Motor neuron (in vitro differentiated cells): Measurements from ENCODE around the gene MORN3. TPM values are rescaled to one million over a fixed set of nuclear protein-coding genes. Genes with fewer than 3 reads are reported as not detected.
"Not testable (repeated sequence)": the region's sequence is repeated elsewhere in the genome, so short reads cannot be mapped to it uniquely, and the experiment has no call there.

Experiments
- ATAC-seq, 8 experiments: fragments of 200-7000 bp; cut with Tn5 transposase; replicated peaks in 6 of 8; 2 replicates each; pipeline ENCODE4 v1.8.0; 2021; ENCODE audit warnings: mild to moderate bottlenecking in 8 of 8, moderate library complexity in 8 of 8
- H3K27ac ChIP-seq, 2 donors: fragments of 250-450 bp; sonication (Bioruptor Pico); 2 replicates each; pipeline ENCODE4 v1.9.0; 2021; ENCODE audit warnings: antibody characterized with exemption in 2 of 2, mild to moderate bottlenecking in 2 of 2, moderate library complexity in 1 of 2
- H3K4me1 ChIP-seq, 2 donors: fragments of 250-450 bp; sonication (Bioruptor Pico); replicated peaks in 1 of 2; 2 replicates each; pipeline ENCODE4 v1.6.1; 2021; ENCODE audit warnings: antibody characterized with exemption in 2 of 2, mild to moderate bottlenecking in 2 of 2, moderate library complexity in 1 of 2
- H3K4me3 ChIP-seq, 5 donors: fragments of 250-450 bp; sonication (Bioruptor Pico); 2 replicates each; pipeline ENCODE4 v1.9.0; 2021; ENCODE audit warnings: antibody characterized with exemption in 5 of 5, mild to moderate bottlenecking in 5 of 5, moderate library complexity in 4 of 5
- WGBS, 10 experiments: fragments of 450-650 bp; shearing (Covaris generic); methylation state at CpG; one replicate each; pipeline ENCODE4 v1.0.0; 2022; 5-methylcytosine and 5-hydroxymethylcytosine counted together
- in situ Hi-C, 9 experiments: fragments of 400-800 bp; cut with MboI; loops; one replicate each; pipeline ENCODE4 v1.15.0; 2021; ENCODE audit warnings: low sequenced_read_pairs in 9 of 9, low pct_unique_long_range_greater_than_20kb in 2 of 9; ENCODE audit not compliant: unreplicated experiment in 9 of 9
- total RNA-seq, 8 experiments: library from RNA; unstranded; fragments of 300-600 nt; gene quantifications; 2 replicates each; pipeline versions ENCODE4 v1.2.3 to v1.2.4, GENCODE V29; 2022

Gene MORN3
- total RNA-seq, 8 experiments from 2014 or later = 0.25 to 1.9 (median 0.70) TPM

DNA sequence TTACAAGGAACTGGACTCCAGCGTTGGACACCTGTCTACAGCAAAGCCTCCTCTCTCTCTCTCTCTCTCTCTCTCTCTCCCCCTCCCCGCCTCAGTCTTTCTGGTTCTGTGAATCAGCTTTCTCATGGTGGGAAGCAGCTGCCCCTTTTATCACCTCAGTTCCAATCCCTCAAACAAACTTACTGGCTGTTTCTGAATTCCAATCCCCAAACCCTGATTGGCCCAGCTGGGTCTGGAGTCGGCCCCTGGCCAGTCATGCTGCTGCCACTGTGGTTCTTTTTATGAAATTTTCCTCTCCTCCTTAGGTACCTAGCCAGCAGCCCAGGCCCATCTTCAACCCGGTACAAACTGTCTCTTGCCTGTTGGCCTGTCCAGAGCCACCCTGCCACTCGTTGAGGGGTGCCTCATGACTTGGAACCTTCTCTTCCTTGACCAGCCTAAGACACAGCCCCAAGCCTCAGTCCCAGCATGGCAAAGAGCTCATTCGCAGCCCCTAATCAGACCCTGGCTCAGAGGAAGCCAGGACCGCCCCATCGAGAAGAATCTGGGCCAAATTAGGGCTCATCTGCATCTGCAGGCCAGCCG, 9.4 kb upstream of the MORN3 start:
- 33 to 100% (median 55%) methylated on average over 1 to 7 of the region's 9 CpGs; no CpG with 5 or more reads in 2 of the 10 experiments for WGBS, 10 experiments
- in situ Hi-C loops = loop anchor here in 2 of 9 experiments (25.0 kb wide), 1 partner anchor 108 kb away; the partner anchor contains the start of gene RHOF (in 2 of the 2)

DNA sequence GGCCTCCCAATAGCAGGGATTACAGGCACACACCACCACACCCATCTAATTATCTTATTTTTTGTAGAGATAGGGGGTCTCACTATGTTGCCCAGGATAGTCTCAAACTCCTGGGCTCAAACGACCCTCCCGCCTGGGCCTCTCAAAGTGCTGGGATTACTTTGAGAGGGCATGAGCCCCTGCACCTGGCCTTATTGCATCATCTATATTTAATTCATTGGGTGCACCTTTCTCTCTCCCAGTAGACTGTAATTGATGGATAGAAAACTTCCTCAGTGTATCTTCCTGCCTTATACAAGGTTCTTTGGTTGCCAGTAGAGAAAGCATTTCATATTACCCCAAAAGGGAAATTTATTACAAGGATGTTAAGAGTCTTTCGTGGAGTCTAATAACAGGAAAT, 8.9 kb upstream of the MORN3 start:
- no peak overlapping the region for H3K4me3 ChIP-seq
- no peaks in the 10 kb centered on the region for H3K4me1 ChIP-seq
- ATAC-seq = no peak
- 86 to 100% (median 100%) methylated on average over 1 to 3 of the region's 3 CpGs; no CpG with 5 or more reads in 4 of the 10 experiments for WGBS, 10 experiments
- in situ Hi-C loops = loop anchor here in 2 of 9 experiments (25.0 kb wide), 1 partner anchor 109 kb away; the partner anchor contains the start of gene RHOF (in 2 of the 2)
- H3K27ac ChIP-seq = no peak overlapping the region

More for the DNA sequence above, 9.4 kb upstream of the MORN3 start:
- ATAC-seq = peak in 1 of 8 experiments; percentile 6
- H3K4me1 ChIP-seq = no peaks in the 10 kb centered on the region
- no peak overlapping the region for H3K27ac ChIP-seq
- H3K4me3 ChIP-seq = no peak overlapping the region

DNA sequence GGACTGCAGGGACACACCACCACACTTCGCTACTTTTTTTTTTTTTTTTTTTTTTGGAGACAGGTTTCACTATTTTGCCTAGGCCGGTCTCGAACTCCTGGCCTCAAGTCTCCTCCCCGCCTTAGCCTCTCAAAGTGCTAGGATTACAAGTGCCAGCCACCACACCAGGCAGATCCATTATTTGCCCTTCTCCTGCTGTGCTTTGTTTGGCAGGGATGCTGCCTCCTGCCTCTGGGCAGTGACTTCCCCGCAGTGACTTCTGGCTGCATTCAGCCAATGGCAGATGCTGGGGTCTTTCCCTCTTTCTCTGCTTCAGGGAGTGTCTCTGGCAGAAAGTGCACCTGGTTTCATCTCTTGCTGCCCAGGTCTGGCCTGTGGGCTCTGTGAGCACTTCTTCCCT, 6.7 kb upstream of the MORN3 start:
- no peak overlapping the region for H3K27ac ChIP-seq
- H3K4me3 ChIP-seq = no peak overlapping the region
- 78 to 100% (median 96%) methylated on average over 1 to 5 of the region's 5 CpGs; no CpG with 5 or more reads in 1 of the 10 experiments for WGBS, 10 experiments
- ATAC-seq = no peak
- in situ Hi-C loops = loop anchor here in 2 of 9 experiments (25.0 kb wide), 1 partner anchor 111 kb away; the partner anchor contains the start of gene RHOF (in 2 of the 2)
- H3K4me1 ChIP-seq = peaks cover 2 to 7% of the 10 kb centered on the region in 2 donors

DNA sequence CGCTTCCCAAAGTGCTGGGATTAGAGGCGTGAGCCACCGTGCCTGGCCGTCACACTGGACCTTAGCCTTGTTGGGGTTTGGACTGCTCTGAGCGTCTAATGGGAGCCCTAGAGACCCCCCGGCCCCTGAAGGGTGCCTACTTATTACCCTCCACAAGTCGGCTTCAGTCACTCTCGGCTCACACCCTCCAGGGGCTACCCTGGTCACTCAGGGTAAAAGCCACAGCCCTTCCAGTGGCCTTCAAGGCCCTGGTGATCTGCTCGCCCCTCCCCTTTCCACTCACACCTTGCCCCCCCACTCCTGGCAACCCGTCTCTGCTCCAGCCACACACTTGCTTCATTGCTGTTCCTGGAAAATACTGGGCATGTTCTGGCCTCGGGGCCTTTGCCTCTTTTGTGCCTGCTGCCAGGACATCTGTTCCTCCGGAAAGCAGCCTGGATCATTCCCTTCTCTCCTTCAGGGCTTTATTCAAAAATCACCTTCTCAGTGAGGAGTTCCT, 3.6 kb upstream of the MORN3 start:
- Histone ChIP-seq H3K27ac (no peak overlapping the region), H3K4me1 (peaks cover 2 to 7% of the 10 kb centered on the region in 2 donors), H3K4me3 (no peak overlapping the region)
- peak in 7 of 8 experiments; percentile 13 to 84 (median 24) for ATAC-seq
- WGBS, 10 experiments = 0 to 69% (median 60%) methylated on average over 1 to 7 of the region's 12 CpGs; no CpG with 5 or more reads in 3 of the 10 experiments
- in situ Hi-C loops = loop anchor here in 1 of 9 experiments (25.0 kb wide), 1 partner anchor 111 kb away; no protein-coding TSS in a partner anchor

DNA sequence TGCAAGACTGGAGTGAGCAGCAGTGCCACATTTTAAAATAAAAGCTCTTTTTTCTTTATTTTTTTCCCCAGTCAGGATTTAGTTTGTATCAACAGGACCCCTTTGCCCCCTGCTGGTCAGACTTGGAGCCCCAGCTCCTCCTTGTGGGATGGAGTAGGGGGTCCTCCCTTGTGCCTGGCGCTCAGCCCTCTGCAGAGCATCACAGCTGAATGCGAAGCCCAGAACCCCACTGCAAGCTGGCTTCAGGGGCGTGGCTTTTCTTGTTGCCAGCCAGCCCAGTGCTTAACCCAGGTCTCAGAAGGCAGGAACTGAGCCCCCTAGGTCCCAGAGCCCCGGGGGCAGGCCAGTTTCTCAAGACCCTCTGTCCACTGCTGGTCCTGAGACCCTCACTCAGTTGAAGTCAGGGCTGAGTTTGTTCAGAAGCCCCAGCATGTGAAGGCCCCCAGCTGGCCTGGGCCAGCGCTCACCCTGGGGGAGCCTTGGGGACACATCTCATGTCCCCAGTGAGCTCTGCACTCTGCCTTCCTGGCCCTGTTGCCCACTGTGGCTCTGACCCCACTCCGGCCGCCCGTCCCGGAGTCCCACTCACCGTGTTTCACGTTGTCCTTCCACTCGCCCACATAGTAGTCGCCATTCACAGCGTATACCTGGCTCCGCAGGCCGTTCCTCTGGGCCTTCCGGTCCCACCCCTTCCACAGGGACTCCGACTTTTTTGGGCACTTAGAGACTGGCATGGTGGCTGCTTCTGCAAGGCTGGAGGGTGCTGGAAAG, 519 bp downstream of the MORN3 start:
- ATAC-seq = peak in 5 of 8 experiments; percentile 14 to 33 (median 21)
- no peak overlapping the region for H3K27ac ChIP-seq
- H3K4me3 ChIP-seq = no peak overlapping the region
- peaks cover 2 to 10% of the 10 kb centered on the region in 2 donors for H3K4me1 ChIP-seq
- in situ Hi-C loops = loop anchor here in 1 of 9 experiments (25.0 kb wide), 1 partner anchor 107 kb away; no protein-coding TSS in a partner anchor
- 50 to 100% (median 87%) methylated on average over 1 to 6 of the region's 18 CpGs; no CpG with 5 or more reads in 3 of the 10 experiments for WGBS, 10 experiments

DNA sequence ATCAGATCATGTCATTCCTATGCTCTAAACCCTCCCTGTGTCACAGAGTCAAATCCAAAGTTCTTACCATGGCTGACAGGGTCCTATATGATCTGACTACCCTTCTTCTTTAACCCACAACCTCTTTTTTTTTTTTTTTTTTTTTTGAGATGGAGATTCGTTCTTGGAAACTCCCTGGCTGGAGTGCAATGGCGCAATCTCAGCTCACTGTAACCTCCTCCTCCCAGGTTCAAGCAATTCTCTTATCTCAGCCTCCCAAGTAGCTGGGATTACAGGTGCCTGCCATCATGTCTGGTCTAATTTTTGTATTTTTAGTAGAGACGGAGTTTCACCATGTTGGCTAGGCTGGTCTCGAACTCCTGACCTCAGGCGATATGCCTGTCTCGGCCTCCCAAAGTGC, 2.6 kb downstream of the MORN3 start:
- H3K4me1 ChIP-seq, H3K27ac ChIP-seq, ATAC-seq, H3K4me3 ChIP-seq: not testable (repeated sequence)
- in situ Hi-C loops = loop anchor here in 1 of 9 experiments (25.0 kb wide), 1 partner anchor 105 kb away; no protein-coding TSS in a partner anchor
- 34 to 100% (median 80%) methylated on average over 1 to 4 of the region's 6 CpGs; no CpG with 5 or more reads in 1 of the 10 experiments for WGBS, 10 experiments

DNA sequence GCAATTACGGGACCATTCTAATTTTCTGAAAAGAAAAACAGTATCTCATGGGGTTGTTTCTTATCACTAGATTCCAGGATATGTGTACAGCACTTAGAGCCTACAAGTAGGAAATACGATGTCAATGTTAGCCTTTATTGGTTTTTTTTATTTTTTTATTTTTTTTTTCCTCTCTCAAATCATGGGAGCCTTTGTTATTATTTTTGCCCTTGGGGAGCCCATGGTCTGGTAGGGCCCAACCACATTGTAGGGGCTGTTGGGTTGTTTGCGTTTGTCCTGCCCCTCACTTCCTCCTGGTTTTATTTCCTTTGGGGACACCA, 5.9 kb downstream of the MORN3 start:
- 72 to 100% (median 91%) methylated on average over 1 to 3 of the region's 3 CpGs; no CpG with 5 or more reads in 1 of the 10 experiments for WGBS, 10 experiments
- Histone ChIP-seq H3K4me3 (no peak overlapping the region), H3K4me1 (peaks cover 7 to 13% of the 10 kb centered on the region in 2 donors), H3K27ac (no peak overlapping the region)
- in situ Hi-C loops = loop anchor here in 1 of 9 experiments (25.0 kb wide), 1 partner anchor 101 kb away; no protein-coding TSS in a partner anchor
- ATAC-seq = no peak

DNA sequence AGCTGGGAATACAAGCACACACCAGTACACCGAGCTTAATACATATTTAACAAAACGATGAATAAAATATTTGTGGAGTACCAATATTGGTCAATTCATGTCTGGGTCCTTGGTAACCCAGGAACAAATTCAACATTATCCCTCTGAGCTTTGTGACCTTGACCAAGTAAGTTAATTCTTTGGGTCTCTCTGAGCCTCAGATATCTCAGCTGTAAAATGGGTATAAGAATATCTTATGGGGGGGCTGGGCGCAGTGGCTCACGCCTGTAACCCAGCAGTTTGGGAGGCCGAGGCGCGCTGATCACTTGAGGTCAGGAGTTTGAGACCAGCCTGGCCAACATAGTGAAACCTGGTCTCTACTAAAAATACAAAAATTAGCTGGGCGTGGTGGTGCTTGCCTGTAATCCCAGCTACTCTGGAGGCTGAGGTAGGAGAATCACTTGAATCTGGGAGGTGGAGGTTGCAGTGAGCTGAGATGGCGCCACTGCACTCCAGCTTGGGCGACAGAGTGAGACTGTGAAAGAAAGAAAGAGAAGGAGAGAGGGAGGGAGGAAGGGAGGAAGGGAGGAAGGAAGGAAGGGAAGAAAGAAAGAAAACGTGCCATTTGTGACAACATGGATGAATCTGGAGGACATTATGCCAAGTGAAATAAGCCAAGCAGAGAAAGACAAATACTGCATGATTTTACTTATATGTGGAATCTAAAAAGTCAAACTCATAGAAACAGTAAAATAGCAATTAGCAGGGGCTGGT, 7.9 kb downstream of the MORN3 start:
- 20 to 88% (median 70%) methylated on average over 2 to 11 of the region's 11 CpGs for WGBS, 10 experiments
- in situ Hi-C loops = loop anchor here in 1 of 9 experiments (25.0 kb wide), 1 partner anchor 99 kb away; no protein-coding TSS in a partner anchor

DNA sequence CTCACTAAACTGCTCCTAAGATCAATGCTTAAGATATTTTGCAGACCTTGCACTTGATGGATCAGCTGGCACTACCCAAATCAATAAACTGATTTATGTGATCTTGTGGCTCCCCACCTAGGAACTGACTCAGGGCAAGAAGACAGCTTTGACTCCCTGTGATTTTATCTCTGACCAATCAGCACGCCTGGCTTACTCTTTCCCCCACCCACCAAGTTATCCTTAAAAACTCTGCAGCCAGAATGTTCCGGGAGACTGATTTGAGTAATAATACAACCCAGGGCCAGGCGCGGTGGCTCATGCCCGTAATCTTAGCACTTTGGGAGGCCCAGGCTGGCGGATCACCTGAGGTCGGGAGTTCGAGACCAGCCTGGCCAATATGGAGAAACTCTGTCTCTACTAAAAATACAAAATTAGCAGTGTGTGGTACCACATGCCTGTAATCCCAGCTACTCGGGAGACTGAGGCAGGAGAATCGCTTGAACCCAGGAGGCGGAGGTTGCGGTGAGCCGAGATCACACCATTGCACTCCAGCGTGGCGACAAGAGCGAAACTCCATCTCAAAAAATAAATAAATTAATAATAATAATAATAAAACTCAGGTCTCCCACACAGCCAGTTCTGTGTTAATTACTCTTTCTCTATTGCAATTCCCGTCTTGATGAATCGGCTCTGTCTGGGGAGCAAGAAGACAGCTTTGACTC, 12.0 kb downstream of the MORN3 start:
- in situ Hi-C loops = loop anchor here in 1 of 9 experiments (25.0 kb wide), 1 partner anchor 95 kb away; no protein-coding TSS in a partner anchor
- 60 to 100% (median 92%) methylated on average over 1 to 11 of the region's 18 CpGs for WGBS, 10 experiments
- H3K27ac ChIP-seq = no peak overlapping the region
- H3K4me1 ChIP-seq = peaks cover 7 to 17% of the 10 kb centered on the region in 2 donors
- no peak for ATAC-seq
- no peak overlapping the region for H3K4me3 ChIP-seq

More for the DNA sequence above, 7.9 kb downstream of the MORN3 start:
- peaks cover 7 to 21% of the 10 kb centered on the region in 2 donors for H3K4me1 ChIP-seq
- H3K4me3 ChIP-seq, ATAC-seq, H3K27ac ChIP-seq: not testable (repeated sequence)

DNA sequence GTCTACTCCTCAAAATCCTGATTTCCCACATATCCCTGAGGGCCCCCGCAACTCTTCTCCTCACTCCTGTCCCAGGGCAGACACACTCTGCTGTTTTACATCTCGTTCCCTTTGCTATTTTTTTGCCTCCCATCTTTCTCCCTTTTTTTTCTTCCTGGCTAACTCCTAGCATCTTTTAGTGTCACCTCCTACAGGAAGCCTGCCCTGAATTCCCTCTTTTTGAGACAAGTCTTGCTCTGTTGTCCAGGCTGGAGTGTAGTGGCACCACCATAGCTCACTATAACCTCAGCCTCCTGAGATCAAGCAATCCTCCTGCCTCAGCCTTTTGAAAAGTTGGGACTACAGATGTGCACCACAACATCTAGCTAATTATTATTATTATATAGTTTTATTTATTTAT, 13.3 kb downstream of the MORN3 start:
- 71 to 100% (median 100%) methylated on average over 1 to 2 of the region's 2 CpGs; no CpG with 5 or more reads in 4 of the 10 experiments for WGBS, 10 experiments
- no peak for ATAC-seq

DNA sequence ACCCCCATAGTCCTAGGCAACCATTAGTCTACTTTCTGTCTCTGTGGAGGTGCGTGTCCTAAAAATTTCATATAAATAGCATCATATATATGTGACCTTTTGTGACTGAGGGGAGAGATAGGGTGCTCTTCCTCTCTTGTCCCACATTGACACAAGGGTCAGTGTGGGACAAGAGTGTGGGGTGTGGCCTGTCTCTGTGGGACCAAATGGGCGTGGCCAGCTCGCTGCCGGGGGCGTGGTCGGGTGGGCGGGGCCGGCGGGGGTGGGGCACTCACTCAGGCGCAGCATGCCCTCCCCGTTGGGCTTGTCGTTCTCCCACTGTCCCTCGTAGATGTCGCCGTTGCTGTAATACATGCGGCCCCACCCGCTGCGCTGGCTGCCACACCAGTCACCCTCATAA, 15.5 kb downstream of the MORN3 start:
- in situ Hi-C loops = loop anchor here in 1 of 9 experiments (25.0 kb wide), 1 partner anchor 92 kb away; no protein-coding TSS in a partner anchor
- Histone ChIP-seq H3K4me3 (no peak overlapping the region), H3K27ac (no peak overlapping the region), H3K4me1 (peaks cover 5 to 14% of the 10 kb centered on the region in 2 donors)
- WGBS, 10 experiments = 89 to 100% methylated on average over 2 to 3 of the region's 18 CpGs; no CpG with 5 or more reads in 8 of the 10 experiments
- no peak for ATAC-seq

More for the DNA sequence above, 13.3 kb downstream of the MORN3 start:
- H3K4me1 ChIP-seq = peaks cover 7 to 20% of the 10 kb centered on the region in 2 donors
- in situ Hi-C loops = loop anchor here in 1 of 9 experiments (25.0 kb wide), 1 partner anchor 94 kb away; no protein-coding TSS in a partner anchor
- no peak overlapping the region for H3K27ac ChIP-seq
- no peak overlapping the region for H3K4me3 ChIP-seq
